Activated CD8-positive, alpha-beta memory T cell treated with anti-CD3 and anti-CD28 coated beads for 24 hours (primary cell): ENCODE results near the gene CCSER1.

Experiments
- DNase-seq: peaks from one replicate; pipeline ENCODE4 v3.0.0-alpha.2; 2020

The CCSER1 gene

GRCh38 chr4:90979556-90979955 is 852.4 kb downstream of the CCSER1 start:
- DNase-seq = no peak

DNA sequence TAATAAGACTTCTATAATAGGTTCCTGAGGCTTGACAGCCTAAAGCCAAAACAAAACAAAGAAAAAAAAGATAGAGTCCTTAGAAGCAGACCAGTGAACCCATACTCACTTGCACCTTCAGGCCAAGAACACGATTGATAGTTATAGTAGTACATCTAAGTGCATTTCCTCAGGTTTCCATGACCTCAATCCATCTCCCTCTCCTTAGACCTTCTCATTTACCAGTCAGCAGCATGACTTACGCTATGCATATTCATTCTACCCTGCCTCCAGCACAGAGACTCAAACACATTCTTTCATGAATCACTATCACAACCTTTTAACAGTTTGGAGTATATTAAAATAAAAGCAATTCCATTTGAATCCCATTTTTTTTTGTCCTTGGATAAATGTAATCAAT is 855.6 kb downstream of the CCSER1 start:
- DNase-seq = no peak

DNA sequence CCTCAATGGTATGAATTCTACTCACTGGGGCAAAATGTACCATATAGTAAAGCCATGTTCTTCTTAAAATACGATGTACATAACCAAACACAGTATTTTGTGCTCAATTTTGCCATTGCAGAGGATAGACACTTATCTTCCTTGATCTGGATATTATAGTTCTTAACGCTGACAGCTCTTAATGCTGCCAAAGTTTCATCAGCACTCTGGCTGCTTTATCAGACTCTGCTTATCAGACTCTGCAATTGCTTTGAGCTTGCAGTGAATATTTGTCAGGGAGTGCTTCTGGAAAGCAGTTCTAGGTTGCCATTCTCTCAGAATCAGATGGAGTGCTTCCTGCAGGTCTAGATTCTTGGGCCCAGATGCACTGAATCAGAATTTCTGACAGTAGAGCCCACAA is 863.1 kb downstream of the CCSER1 start:
- DNase-seq = no peak

GRCh38 chr4:90992213-90992612 is 865.0 kb downstream of the CCSER1 start:
- DNase-seq = no peak

DNA sequence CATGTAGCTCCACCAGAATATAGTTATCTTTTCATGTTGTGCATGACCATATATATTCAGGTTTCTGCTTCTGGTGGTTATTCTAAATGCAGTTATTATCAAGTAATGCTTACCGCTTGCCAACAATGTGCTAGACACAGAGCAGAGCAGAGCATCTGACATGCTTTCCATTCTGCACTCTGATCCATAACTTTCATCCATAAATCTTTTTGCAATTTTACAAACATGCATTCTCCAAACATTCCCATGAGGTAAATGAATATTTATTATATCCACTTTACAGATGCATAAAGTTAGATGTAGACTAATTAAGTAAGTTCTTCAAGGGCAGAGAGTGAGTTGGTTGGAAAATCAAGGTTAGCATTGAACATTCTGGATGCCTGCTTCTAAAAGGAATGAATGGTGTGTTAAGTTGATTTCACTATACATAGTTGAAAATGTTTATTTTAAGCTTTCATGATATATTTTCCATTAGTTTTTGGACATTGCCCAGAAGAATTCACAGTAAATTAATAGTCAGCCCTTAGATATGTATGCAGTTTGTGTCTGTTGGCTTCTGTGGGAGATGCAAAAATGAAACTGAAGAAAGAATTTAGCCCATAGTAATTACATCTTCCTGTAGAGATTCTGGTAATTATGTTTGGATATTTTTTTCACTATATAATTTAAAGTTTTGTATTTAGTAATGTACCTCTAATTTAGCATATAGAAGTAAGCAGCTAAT is 867.8 kb downstream of the CCSER1 start:
- DNase-seq = no peak

DNA sequence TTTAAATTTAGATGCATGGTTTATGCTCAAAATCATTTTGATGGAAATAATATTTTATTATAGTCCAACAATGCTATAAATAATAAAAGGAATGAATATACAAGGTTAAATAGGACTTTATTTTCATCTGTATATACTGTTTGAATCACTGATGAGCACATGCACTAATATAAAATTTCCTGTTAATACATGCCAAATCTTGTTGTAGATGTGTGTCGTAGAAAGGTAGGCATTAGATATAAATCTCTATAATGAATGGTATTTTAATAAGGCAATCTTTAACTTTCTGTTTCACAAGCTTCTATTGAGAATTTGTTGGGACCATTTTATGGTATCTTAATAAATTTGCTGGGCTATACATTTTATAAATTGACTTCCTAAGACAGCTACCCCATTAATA is 868.8 kb downstream of the CCSER1 start:
- DNase-seq = no peak

- DNase-seq = no peak
Measured at GRCh38 chr4:90996813-90997212, 869.6 kb downstream of the CCSER1 start.

GRCh38 chr4:91015861-91016260 is 888.7 kb downstream of the CCSER1 start:
- DNase-seq = no peak

GRCh38 chr4:91019513-91019912 is 892.3 kb downstream of the CCSER1 start:
- DNase-seq = no peak

DNA sequence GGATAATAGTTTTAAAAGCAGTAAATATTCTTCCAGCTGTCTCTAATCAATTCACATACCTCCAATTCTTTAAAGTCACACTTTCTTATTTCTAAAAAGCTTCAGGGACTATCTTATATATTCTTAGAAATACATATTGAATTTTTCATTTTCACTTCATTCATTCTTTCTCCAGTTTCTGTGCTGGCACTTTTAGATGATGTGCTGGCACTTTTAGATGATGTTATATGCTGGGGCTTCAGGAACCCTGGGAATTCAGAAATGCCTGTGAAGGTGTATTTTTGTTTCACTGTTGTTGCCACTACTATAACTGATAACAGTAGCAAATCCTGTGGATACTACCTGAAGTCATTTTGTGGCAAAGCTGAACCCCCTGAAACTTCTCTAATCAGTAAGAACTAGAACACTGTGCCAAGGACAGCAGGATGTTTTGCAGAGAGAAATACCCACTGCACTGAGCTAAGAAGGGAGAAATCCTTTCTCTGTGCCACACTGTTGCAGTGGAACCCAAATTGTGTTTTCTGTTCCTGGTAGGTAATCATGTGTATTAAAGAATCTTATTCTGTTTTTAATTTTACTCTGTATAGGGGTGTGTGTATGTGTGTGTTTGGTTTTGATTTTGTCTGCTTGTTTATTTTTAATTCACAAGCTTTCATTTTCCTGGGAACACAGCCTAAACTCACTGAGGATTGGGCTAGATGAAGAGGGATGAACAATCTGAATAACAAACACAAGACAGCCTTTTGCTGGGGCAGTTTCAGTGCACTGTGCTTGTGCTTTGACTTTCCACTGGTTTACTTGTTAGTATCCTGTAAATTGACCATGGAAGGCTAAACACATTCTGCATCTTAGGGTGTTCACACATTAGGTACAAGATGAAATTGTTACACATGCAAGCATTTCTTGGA is 898.3 kb downstream of the CCSER1 start:
- no peak for DNase-seq

DNA sequence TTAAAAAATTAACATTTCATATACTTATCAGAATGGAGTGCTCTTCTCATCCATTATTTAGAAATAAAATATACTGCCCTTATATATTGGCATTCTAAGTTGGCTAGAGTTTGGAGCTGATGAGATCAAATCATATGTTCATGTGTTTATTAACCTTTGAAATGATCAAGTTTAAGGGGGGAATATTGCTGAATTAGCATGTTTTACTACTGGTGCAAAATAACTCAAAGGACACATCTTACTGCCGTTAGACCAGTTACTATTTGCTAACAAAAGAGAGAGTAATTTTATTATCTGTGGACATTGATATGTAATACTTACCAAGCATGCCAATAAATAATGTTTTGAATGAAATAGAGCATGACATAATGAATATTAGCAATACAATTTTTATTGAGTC is 901.0 kb downstream of the CCSER1 start:
- DNase-seq = no peak

DNA sequence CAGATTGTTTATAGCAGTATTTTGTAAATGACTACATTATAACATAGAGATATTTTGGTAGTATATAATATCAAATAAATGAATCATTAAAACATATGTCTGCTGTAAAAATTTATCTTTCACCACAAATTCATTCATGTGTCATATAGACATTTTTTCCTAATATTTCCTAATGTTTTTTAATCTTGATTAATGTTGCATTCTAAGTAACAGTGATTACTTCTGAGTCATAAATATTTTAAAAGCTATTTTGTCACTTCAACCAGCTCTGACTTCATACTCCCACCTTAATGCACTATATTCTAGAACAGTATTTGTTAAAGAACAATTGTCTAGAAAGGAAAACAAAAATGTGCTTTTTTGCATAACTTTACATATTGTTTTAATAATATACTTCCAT is 904.6 kb downstream of the CCSER1 start:
- DNase-seq = no peak

DNA sequence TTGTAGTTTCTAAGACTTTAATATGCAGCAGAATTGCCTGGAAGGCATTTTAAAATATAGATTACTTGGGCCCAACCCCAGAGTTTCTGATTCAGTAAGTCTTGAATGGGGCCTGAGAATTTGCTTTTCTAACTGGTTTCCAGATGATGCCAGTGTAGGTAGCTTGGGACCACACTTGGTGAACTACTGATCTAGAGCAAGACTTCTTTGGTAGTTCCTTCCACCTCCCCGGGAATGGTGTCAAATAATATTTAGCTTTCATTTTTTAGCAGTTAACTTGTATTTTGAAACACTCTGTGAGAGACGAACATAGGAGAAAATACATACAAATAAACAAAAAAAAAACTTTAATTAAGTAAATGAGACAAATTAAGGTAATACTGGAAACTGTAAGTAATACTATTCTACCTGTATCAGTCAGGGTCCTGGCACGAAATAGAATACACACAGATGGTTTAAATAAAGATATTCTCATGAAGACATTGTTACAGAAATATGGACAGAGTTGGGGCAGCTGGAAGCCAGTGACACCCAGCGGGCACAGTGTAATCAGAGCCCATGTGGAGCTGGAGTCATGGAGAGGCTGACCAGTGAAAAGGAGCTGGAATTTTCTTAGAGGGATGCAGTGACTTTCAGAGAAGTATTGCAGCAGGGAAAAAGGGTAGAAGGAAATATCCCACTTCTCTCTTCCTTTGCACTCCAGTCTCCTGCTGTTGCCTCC is 905.7 kb downstream of the CCSER1 start:
- DNase-seq = no peak

- no peak for DNase-seq
Measured at GRCh38 chr4:91035276-91035675, 908.1 kb downstream of the CCSER1 start.

DNA sequence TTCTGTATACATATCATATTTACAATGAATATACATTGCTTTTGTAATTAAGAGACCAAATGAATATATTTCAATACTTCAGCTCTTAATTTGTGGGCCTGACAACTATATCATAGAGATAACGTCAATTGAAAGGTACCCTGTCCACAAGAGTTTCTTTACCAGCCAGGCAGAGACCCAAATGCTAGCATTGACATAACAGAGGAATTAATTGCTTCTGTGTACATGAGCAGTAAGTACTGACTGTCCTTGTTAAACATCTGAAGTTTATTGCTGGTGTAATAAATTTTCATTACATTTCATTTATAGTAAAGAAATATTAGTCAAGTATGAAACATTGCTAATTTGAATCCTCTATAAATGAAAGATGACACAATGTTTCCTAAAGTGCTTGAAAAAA is 910.8 kb downstream of the CCSER1 start:
- DNase-seq = no peak

DNA sequence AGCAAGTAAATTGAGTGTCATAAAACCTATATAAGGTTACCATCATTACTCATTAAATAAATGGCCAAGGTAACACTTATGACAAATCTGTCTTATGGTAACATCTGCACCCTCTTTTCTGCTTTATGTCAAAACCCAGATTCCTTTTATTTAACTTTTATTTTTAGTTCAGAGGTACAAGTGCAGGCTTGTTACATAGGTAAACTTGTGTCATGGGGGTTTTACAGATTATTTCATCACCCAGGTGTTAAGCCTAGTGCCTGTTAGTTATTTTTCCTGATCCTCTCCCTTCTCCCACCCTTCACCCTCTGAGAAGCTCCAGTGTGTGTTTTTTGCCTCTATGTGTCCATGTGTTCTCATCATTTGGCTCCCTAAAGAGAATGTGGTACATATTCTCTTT is 930.7 kb downstream of the CCSER1 start:
- DNase-seq = no peak

DNA sequence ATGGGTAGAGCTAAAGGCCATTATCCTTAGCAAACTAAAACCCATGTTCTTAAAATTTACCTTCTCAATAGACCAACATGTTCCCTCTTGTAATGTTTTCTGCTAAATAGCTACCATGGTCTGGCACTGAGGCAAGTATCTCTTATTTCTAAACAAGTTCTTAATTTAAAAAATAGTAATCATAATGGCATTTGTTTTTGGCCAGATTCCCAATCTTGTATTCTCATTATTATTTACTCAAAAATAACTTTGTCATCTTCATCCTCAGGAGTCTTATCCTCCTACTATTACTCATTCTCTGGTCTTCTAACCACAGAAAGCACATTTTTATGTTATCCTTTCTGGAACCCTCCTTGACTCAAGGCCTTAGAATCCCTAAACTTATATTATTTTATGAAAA is 931.2 kb downstream of the CCSER1 start:
- DNase-seq = no peak

- DNase-seq = no peak
Measured at GRCh38 chr4:91064157-91064853, 937.1 kb downstream of the CCSER1 start.

DNA sequence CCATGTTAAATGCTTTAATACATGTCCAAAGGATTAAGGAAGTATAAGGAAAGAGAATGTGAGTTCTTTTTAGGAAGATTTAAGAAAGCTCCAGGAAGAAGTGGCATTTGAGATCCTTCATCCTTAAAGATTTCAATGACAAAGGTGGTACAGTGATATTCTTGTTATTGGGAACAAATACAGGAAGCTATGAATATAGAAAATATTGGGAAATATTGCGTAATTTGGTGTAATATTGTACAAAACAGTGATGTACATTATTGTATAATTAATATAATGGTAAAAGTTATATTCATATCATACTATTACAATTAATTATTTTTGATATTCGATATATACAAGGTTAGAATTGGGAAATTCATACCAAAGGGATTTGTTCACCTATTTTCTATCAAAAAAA is 937.9 kb downstream of the CCSER1 start:
- no peak for DNase-seq

DNA sequence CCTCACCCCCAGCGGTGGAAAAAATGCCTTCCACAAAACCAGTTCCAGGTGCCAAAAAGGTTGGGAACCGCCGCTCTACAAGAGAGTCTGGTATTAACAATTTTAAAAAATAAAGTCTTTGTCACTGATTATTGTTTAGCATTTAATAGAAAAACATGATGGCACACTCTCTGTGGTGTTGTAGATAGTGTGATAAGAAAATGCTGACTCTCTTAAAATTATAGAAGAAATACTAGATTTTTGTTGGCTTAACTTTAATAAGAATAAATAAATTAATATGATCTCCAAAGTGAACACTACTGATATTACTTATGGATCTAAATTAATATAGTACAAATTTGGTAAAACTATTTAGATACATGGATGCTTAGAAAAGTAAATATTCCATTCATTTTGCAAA is 943.5 kb downstream of the CCSER1 start:
- DNase-seq = no peak

DNA sequence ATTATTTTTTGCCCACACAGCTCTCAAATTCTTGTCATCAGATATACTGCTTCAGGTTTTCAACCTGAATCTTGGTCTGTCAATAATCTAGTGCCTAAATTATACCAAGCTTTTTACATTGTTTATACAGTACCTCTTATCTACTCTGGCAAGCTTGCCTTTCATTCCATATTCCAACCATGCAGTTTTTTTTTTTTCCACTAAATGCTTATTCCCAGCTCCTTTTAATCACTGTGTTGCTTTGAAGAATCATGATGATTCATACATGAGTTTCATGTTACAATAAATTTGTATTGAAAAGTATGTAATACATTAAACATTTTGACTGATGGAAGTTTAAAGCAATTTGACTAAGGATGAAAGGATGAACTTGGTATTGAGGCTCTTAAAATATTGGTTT is 949.0 kb downstream of the CCSER1 start:
- no peak for DNase-seq

- DNase-seq = no peak
Measured at GRCh38 chr4:91085961-91086360, 958.8 kb downstream of the CCSER1 start.

DNA sequence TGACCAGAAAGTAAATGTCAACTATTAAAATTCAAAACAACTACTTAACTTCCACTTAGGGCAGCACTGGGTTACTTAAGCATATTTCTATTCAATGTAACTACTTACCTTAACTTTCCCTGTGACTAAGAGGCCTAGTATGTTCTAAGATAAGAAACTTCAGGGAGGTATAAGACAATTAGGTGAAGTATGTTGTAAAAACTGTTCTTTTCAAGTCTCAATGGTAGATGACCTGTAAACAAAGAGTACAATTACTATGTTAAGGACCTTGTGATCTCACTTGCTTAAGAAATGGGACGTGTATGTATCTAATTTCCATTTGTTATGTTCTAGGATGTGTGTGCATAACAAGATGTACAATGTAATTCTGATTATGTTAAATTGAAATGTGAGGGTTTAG is 960.5 kb downstream of the CCSER1 start:
- DNase-seq = no peak
